Measurements from ENCODE around the gene ST14. TPM values are rescaled to one million over a fixed set of nuclear protein-coding genes. Genes with fewer than 3 reads are reported as not detected.

The ST14 gene
- total RNA-seq, 1 experiment from 2014 or later = 0.30 TPM

DNA sequence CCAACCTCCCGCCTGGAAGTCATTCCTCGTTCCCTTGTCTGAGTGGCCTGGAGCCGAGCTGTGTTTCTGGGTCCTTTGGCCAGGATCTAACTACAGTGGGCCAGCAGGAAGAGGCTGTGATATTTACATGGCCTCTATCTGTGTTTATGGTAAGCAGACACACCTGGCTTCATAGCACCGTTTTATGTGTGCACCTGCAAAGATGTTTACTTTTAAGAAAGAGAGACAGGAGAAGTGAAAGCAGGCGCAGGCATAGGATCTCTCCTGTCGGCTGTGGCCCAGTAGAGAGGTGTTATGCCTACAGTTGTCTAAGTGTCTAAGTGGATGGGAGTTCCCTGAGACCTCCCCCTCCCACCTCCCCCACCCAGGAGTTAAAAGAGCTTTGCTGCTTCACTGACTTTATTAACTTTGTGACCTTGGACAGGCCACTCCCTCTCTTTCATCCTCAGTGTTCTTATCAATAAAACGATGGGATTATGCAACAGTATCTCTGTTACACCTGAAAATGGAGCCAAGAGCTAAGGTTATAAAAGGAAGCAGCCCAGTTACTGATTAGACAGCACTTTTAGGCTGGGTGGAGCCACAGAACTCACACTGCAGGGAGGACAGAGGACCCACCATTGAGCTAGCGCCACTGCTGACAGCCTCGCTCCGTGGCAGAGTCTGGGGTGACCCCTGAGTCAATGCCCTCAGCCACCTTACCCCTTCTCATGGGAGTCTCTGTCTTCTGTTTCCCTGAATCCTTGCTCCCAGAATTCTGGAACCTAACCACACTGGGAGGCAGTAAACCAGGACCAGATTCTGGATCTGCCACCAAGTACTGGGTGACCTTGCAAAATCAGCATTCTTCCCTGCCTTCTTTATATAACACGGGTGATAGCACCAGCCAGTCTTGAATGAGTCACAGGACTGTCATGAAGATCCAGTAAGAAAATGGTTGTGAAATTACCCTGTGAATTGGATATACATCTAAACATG lies 22.0 kb downstream of the ST14 start:
- intact Hi-C loops (cut with micrococcal nuclease; ENCODE audit: unreplicated experiment) = no loop called here
- H3K9me3 ChIP-seq (ENCODE audit: low read depth, low read length, poor library complexity, severe bottlenecking) = no peaks in the 10 kb centered on the region
- POLR2A ChIA-PET (ENCODE audit: low non-redundant PET) = no interaction called here
- H3K4me1 ChIP-seq (ENCODE audit: insufficient read depth, low read length, poor library complexity, severe bottlenecking) = no peaks in the 10 kb centered on the region
- CTCF ChIA-PET = no interaction called here
- no peaks in the 10 kb centered on the region for H3K27me3 ChIP-seq (replicated peaks; ENCODE audit: insufficient read depth, low read depth, low read length, poor library complexity)
- no peaks in the 10 kb centered on the region for H3K36me3 ChIP-seq (ENCODE audit: insufficient read depth, low read length, poor library complexity, severe bottlenecking)
- H3K4me3 ChIP-seq (ENCODE audit: low read depth, low read length, poor library complexity, severe bottlenecking) = no peak overlapping the region
- H3K27ac ChIP-seq (ENCODE audit: low read depth, low read length, poor library complexity, severe bottlenecking) = no peak overlapping the region
- no peak for TF ChIP-seq EZH2 (IDR thresholded peaks at IDR 0.05; ENCODE audit: borderline replicate concordance, low read depth, low read length, poor library complexity, severe bottlenecking)
- no peak for DNase-seq (ENCODE audit: low spot score)
- no TSS peak for BruUV-seq (replicated peaks)

DNA sequence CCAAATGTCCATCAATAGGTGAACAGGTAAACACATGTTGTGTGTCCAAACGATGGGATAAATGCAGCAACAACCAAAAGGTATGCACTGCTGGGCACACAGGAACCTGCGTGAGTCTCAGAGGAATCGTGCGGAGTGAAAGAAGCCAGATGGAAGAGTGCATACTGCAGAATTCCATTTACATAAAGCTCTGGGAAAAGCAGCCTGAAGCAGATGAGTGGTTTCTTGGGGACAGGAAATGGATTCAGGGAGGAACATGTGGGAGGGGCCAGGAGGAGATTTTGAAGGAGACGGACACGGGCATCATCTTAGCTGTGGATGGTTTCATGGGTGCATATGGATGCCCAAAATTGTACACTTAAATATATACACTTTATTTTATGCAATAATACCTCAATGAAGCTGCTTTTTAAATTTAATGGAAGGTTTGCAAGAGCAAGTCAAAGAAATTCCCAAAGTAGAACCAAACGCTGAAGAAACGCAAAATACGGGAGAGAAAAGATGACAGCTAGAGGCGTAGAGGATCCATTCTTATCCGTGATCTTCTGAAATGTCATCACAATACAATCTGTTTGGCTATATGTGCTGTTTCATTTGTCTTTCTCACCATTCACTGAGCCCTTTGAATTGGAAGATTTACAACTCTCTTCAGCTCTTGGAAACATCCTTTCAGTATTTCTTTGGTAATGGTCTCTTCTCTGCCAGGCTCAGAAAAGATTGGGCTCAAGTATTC lies 24.5 kb downstream of the ST14 start:
- Histone ChIP-seq H3K27me3 (replicated peaks; ENCODE audit: insufficient read depth, low read depth, low read length, poor library complexity) (no peaks in the 10 kb centered on the region), H3K27ac (ENCODE audit: low read depth, low read length, poor library complexity, severe bottlenecking) (no peak overlapping the region), H3K4me1 (ENCODE audit: insufficient read depth, low read length, poor library complexity, severe bottlenecking) (no peaks in the 10 kb centered on the region), H3K9me3 (ENCODE audit: low read depth, low read length, poor library complexity, severe bottlenecking) (no peaks in the 10 kb centered on the region), H3K4me3 (ENCODE audit: low read depth, low read length, poor library complexity, severe bottlenecking) (no peak overlapping the region), H3K36me3 (ENCODE audit: insufficient read depth, low read length, poor library complexity, severe bottlenecking) (no peaks in the 10 kb centered on the region)
- ChIA-PET CTCF (interaction anchor here (0.7 kb wide), 2 partner anchors 302 to 400 kb away, joined by 5 to 6 read pairs; no protein-coding TSS in a partner anchor), POLR2A (ENCODE audit: low non-redundant PET) (no interaction called here)
- TF ChIP-seq, protein P1, sequence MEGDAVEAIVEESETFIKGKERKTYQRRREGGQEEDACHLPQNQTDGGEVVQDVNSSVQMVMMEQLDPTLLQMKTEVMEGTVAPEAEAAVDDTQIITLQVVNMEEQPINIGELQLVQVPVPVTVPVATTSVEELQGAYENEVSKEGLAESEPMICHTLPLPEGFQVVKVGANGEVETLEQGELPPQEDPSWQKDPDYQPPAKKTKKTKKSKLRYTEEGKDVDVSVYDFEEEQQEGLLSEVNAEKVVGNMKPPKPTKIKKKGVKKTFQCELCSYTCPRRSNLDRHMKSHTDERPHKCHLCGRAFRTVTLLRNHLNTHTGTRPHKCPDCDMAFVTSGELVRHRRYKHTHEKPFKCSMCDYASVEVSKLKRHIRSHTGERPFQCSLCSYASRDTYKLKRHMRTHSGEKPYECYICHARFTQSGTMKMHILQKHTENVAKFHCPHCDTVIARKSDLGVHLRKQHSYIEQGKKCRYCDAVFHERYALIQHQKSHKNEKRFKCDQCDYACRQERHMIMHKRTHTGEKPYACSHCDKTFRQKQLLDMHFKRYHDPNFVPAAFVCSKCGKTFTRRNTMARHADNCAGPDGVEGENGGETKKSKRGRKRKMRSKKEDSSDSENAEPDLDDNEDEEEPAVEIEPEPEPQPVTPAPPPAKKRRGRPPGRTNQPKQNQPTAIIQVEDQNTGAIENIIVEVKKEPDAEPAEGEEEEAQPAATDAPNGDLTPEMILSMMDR (conservative IDR thresholded peaks at IDR 0.05; ENCODE audit: low read depth, low read length) = no peak
- TF ChIP-seq EZH2 (IDR thresholded peaks at IDR 0.05; ENCODE audit: borderline replicate concordance, low read depth, low read length, poor library complexity, severe bottlenecking) = no peak
- intact Hi-C loops (cut with micrococcal nuclease; ENCODE audit: unreplicated experiment) = no loop called here
- DNase-seq (ENCODE audit: low spot score) = no peak
- no TSS peak for BruUV-seq (replicated peaks)

DNA sequence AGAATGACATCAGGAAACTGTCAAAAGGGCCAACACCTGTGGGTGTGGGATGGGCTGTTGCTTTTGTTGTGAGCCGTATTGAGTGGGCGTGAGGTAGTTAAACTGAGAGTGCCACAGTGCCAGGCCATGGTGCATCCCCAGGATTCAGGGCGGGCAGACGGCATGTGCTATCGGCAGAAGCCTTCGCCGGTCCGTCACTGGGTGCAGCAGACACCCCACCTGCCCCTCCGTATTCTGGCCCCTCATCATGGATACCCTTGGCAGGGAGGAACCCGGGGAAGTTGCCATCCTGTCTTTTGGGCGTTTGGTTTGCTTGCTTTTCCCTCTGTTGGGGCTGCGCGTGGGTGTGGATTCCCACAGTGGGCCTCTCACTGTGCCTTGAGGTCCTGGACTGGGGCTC lies 27.5 kb downstream of the ST14 start:
- POLR2A ChIA-PET (ENCODE audit: low non-redundant PET) = no interaction called here
- no peak overlapping the region for H3K27ac ChIP-seq (ENCODE audit: low read depth, low read length, poor library complexity, severe bottlenecking)
- intact Hi-C loops (cut with micrococcal nuclease; ENCODE audit: unreplicated experiment) = no loop called here
- H3K9me3 ChIP-seq (ENCODE audit: low read depth, low read length, poor library complexity, severe bottlenecking) = no peaks in the 10 kb centered on the region
- no peak overlapping the region for H3K4me3 ChIP-seq (ENCODE audit: low read depth, low read length, poor library complexity, severe bottlenecking)
- H3K27me3 ChIP-seq (replicated peaks; ENCODE audit: insufficient read depth, low read depth, low read length, poor library complexity) = no peaks in the 10 kb centered on the region
- CTCF ChIA-PET = no interaction called here
- TF ChIP-seq, protein P1 (conservative IDR thresholded peaks at IDR 0.05; ENCODE audit: low read depth, low read length) = no peak
- TF ChIP-seq EZH2 (IDR thresholded peaks at IDR 0.05; ENCODE audit: borderline replicate concordance, low read depth, low read length, poor library complexity, severe bottlenecking) = no peak
- H3K36me3 ChIP-seq (ENCODE audit: insufficient read depth, low read length, poor library complexity, severe bottlenecking) = no peaks in the 10 kb centered on the region
- DNase-seq (ENCODE audit: low spot score) = no peak
- H3K4me1 ChIP-seq (ENCODE audit: insufficient read depth, low read length, poor library complexity, severe bottlenecking) = peaks cover 16% of the 10 kb centered on the region
- BruUV-seq (replicated peaks) = no TSS peak
